ENCODE data around the gene CRADD. TPM values are rescaled to one million over a fixed set of nuclear protein-coding genes. Genes with fewer than 3 reads are reported as not detected.
A peak's percentile ranks its signal among the peaks of the same experiment; 100 is the strongest.

The CRADD gene
- total and polyA plus RNA-seq, 2 experiments from 2014 or later = 18.6 to 21.5 TPM

DNA sequence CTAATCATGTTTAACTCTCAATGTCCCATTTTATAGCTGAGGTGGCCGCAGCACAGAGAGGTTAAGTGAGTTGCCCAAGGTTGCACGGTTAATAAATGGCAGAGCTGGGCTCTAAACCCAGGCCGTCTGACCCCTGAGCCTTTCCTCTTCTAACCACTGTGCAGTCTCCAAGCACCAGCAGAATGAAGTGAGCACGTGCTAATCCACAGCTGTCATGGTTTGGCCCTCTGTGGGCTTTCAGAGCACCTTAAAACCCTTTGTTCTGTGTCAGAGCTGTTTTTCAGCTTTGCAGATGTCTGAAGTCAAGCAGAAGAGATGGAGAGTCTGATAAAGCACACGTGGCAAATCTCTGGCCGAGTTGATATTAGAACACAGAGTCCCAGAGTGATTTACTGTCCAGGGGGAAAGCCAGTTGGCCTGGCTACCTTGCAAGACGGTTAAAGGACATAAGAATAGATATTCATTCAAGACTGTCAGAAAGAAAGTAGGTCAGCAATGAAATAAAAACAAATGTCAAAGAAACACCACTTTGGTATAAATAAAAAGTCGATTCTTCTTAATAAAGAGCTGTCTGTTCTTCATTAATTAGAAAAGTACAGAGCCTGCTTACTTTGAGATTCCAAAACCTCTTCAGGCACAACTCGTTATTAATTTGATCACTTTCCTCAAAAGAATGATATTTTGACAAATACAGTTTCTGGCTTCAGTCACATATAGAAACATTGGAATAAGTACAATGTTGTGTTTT, 107.3 kb downstream of the CRADD start:
- Histone ChIP-seq H3K27me3 (replicated peaks; ENCODE audit: insufficient read depth) (no peaks in the 10 kb centered on the region), H3K9me2 (ENCODE audit: insufficient read depth) (no peaks in the 10 kb centered on the region), H3K4me2 (ENCODE audit: unreplicated experiment) (peak overlapping the region; percentile 80), H3K4me3 (peak overlapping the region; percentile 56), H3K9ac (peak overlapping the region; percentile 69), H3K36me3 (ENCODE audit: low read depth) (no peaks in the 10 kb centered on the region), H3K79me2 (ENCODE audit: insufficient read depth) (peaks cover 36% of the 10 kb centered on the region), H3F3A (ENCODE audit: insufficient read depth) (peaks cover 69% of the 10 kb centered on the region), H2AFZ (peak overlapping the region; percentile 27; the same call in 1 of the 2 replicates), H3K27ac (peak overlapping the region; percentile 92), H3K9me3 (ENCODE audit: low read depth) (no peaks in the 10 kb centered on the region), H3K4me1 (ENCODE audit: insufficient read depth) (peaks cover 73% of the 10 kb centered on the region), H4K20me1 (ENCODE audit: insufficient read depth) (no peaks in the 10 kb centered on the region)
- WGBS, 2 experiments (ENCODE audit: low coverage in 1 of 2, low lambda C conversion rate in 2 of 2, missing lambda C conversion rate in 2 of 2) = 14 to 15% methylated on average over 9 of the region's 9 CpGs
- no peak for TF ChIP-seq EZH2phosphoT487 (IDR thresholded peaks at IDR 0.05; ENCODE audit: insufficient read depth, low read depth)
- TF ChIP-seq EZH2 (IDR thresholded peaks at IDR 0.05; ENCODE audit: insufficient read depth, poor library complexity, severe bottlenecking) = no peak
- in situ Hi-C loops (cut with MboI) = no loop called here
- DNase-seq = peak; percentile 61

DNA sequence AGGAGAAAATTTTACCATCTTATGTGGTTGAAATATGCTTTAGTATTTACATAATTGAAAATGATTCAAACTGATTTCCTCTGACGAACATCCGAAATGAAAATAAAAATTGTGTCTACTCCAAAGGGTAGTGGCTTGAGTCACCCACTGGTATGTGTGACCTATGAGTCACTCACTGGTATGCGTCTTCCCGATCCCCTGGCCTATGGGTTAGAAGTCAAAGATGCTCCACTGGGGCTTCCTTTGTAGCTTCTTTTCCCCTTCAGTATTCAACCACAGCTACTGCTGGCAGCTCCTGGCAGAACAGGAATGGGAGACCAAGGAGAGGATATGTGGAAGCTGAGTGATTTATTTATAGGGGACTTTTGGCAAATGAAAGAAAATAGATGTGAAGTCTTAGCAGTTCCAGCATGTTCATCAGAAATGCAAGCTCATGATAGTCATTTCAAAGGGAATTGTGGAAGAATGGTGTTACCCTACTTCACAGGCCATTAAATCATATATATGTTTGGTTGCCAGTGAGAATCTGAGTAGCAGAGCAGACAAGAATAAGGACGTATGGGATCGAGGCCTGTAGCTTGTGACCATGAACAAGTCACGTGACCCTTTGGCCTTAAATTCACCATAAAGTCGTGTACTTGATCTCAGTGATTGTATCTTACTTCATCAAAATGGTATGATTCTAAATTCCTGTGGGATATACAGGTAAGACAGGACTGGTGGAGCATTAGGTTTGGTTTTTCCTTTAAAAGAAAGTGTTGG, 108.3 kb downstream of the CRADD start:
- Histone ChIP-seq H2AFZ (no peak overlapping the region), H3F3A (ENCODE audit: insufficient read depth) (peaks cover 69% of the 10 kb centered on the region), H3K36me3 (ENCODE audit: low read depth) (no peaks in the 10 kb centered on the region), H3K9me2 (ENCODE audit: insufficient read depth) (no peaks in the 10 kb centered on the region), H3K4me3 (peak overlapping the region; percentile 56), H3K27ac (peak overlapping the region; percentile 92), H3K9me3 (ENCODE audit: low read depth) (no peaks in the 10 kb centered on the region), H4K20me1 (ENCODE audit: insufficient read depth) (no peaks in the 10 kb centered on the region), H3K79me2 (ENCODE audit: insufficient read depth) (peaks cover 31% of the 10 kb centered on the region), H3K9ac (peak overlapping the region; percentile 69), H3K27me3 (replicated peaks; ENCODE audit: insufficient read depth) (no peaks in the 10 kb centered on the region), H3K4me1 (ENCODE audit: insufficient read depth) (peaks cover 73% of the 10 kb centered on the region), H3K4me2 (ENCODE audit: unreplicated experiment) (peak overlapping the region; percentile 80)
- peak; percentile 97 for DNase-seq
- WGBS, 2 experiments (ENCODE audit: low coverage in 1 of 2, low lambda C conversion rate in 2 of 2, missing lambda C conversion rate in 2 of 2) = 7 to 8% methylated on average over 8 of the region's 8 CpGs
- in situ Hi-C loops (cut with MboI) = no loop called here
- TF ChIP-seq EZH2phosphoT487 (IDR thresholded peaks at IDR 0.05; ENCODE audit: insufficient read depth, low read depth) (no peak), EZH2 (IDR thresholded peaks at IDR 0.05; ENCODE audit: insufficient read depth, poor library complexity, severe bottlenecking) (no peak)

DNA sequence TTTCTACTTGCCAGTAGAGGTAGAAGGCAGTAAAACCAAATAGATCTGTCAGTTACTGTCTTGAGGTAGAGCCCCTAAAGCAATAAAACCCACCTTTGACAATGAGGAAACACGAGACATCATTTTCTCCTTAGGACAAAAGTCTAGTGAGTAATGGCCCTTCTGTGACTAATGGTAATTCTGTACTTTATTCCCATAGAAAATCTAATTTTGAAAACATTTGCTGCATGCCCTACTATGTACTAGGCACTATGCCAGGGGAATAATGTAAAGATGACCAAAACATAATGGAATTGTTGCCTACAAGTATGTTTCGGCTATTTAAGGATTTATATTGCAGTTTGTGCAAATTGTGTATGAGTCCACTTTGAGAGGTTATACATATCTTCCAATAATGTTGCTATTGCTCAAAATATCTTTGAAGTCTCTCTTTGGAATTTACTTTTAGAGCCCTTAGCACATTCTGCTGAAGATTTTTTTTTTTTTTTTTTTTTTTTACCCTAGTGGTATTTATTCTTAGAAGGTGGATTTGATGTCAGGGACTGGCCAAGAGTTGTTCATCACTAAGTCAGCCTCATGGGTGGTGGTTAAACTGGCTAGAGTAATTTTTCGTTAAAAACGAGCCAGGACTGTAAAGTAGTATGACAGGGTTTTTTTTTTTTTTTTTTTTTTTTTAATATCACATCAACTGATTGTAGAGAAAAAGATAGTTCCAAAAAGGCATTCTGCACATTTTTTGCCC, 109.7 kb downstream of the CRADD start:
- H2AFZ ChIP-seq = 0 out of 2 replicates have a peak overlapping the region, but pooled peaks have one; percentile 10
- H3K9ac ChIP-seq = peak overlapping the region; percentile 69; the same call in 1 of the 2 replicates
- H3K27ac ChIP-seq = peak overlapping the region; percentile 92
- H4K20me1 ChIP-seq (ENCODE audit: insufficient read depth) = no peaks in the 10 kb centered on the region
- H3K36me3 ChIP-seq (ENCODE audit: low read depth) = no peaks in the 10 kb centered on the region
- in situ Hi-C loops (cut with MboI) = no loop called here
- H3F3A ChIP-seq (ENCODE audit: insufficient read depth) = peaks cover 75% of the 10 kb centered on the region
- no peak overlapping the region for H3K4me3 ChIP-seq
- no peak for TF ChIP-seq EZH2 (IDR thresholded peaks at IDR 0.05; ENCODE audit: insufficient read depth, poor library complexity, severe bottlenecking)
- no peak for TF ChIP-seq EZH2phosphoT487 (IDR thresholded peaks at IDR 0.05; ENCODE audit: insufficient read depth, low read depth)
- peak overlapping the region; percentile 80 for H3K4me2 ChIP-seq (ENCODE audit: unreplicated experiment)
- DNase-seq = peak; percentile 67
- WGBS, 2 experiments (ENCODE audit: low coverage in 1 of 2, low lambda C conversion rate in 2 of 2, missing lambda C conversion rate in 2 of 2) = 1 to 3% methylated on average over 4 of the region's 4 CpGs
- H3K9me3 ChIP-seq (ENCODE audit: low read depth) = no peaks in the 10 kb centered on the region
- peaks cover 82% of the 10 kb centered on the region for H3K4me1 ChIP-seq (ENCODE audit: insufficient read depth)
- no peaks in the 10 kb centered on the region for H3K9me2 ChIP-seq (ENCODE audit: insufficient read depth)
- no peaks in the 10 kb centered on the region for H3K27me3 ChIP-seq (replicated peaks; ENCODE audit: insufficient read depth)
- peaks cover 21% of the 10 kb centered on the region; the same call in 1 of the 2 replicates for H3K79me2 ChIP-seq (ENCODE audit: insufficient read depth)

DNA sequence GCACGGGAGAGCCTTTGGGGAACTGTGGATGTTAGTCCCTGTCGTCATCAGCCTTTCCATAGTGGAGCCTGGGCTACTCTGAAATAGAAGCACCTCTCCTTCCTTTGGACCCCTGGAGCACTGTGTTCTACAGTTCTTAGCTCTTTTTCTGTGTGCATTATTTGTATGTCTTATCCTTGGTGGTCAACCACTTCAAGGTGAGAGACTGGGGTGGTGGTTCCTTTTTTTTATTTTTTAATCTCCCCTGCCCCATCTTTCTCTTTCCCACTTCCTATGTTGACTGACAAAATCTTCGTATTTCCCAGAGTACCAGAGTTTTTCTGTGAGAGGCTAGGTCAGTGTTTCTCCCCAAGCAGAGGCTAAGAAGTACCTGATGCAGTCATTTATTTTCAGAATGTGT, 111.7 kb downstream of the CRADD start:
- WGBS, 2 experiments (ENCODE audit: low coverage in 1 of 2, low lambda C conversion rate in 2 of 2, missing lambda C conversion rate in 2 of 2) = 95 to 97% methylated on average over 3 of the region's 3 CpGs
- in situ Hi-C loops (cut with MboI) = no loop called here
- Histone ChIP-seq H3K4me3 (no peak overlapping the region), H3K27ac (peak overlapping the region; percentile 92), H3K4me2 (ENCODE audit: unreplicated experiment) (no peak overlapping the region), H2AFZ (no peak overlapping the region), H3K9ac (no peak overlapping the region), H3K4me1 (ENCODE audit: insufficient read depth) (peaks cover 80% of the 10 kb centered on the region), H3K9me2 (ENCODE audit: insufficient read depth) (no peaks in the 10 kb centered on the region), H3K79me2 (ENCODE audit: insufficient read depth) (peaks cover 15% of the 10 kb centered on the region; the same call in 1 of the 2 replicates), H3K36me3 (ENCODE audit: low read depth) (no peaks in the 10 kb centered on the region), H3F3A (ENCODE audit: insufficient read depth) (peaks cover 78% of the 10 kb centered on the region), H3K27me3 (replicated peaks; ENCODE audit: insufficient read depth) (no peaks in the 10 kb centered on the region), H4K20me1 (ENCODE audit: insufficient read depth) (no peaks in the 10 kb centered on the region), H3K9me3 (ENCODE audit: low read depth) (no peaks in the 10 kb centered on the region)
- DNase-seq = no peak
- TF ChIP-seq EZH2phosphoT487 (IDR thresholded peaks at IDR 0.05; ENCODE audit: insufficient read depth, low read depth) = no peak
- TF ChIP-seq EZH2 (IDR thresholded peaks at IDR 0.05; ENCODE audit: insufficient read depth, poor library complexity, severe bottlenecking) = no peak

All from GM23248 (cell line).